ENCODE measurements around the gene SPSB3.

- TF ChIP-seq REST (IDR thresholded peaks at IDR 0.05; ENCODE audit: insufficient read depth in 1 of 2, low read depth in 2 of 2, low read length in 2 of 2): no peak
- TF ChIP-seq SIN3A (IDR thresholded peaks at IDR 0.05; ENCODE audit: borderline replicate concordance, insufficient read depth, low read length): no peak
These were observed 13.5 kb downstream of the SPSB3 start for GRCh38 chr16:1768767-1769401.
